HG02759 (cell line): ENCODE results near the gene RANBP17.
"Not testable (repeated sequence)": the region's sequence is repeated elsewhere in the genome, so short reads cannot be mapped to it uniquely, and the experiment has no call there.

Experiments used
- ATAC-seq: cut with Tn5 transposase; IDR thresholded peaks from one replicate; pipeline ENCODE4 v1.9.1; 2021; ENCODE audit warnings: mild to moderate bottlenecking, moderate library complexity; ENCODE audit not compliant: unreplicated experiment

RANBP17 gene

GRCh38 chr5:171283753-171284152 is 421.9 kb downstream of the RANBP17 start:
- no peak for ATAC-seq

GRCh38 chr5:171285465-171285864 is 423.6 kb downstream of the RANBP17 start:
- ATAC-seq = no peak

GRCh38 chr5:171288066-171288465 is 426.2 kb downstream of the RANBP17 start:
- no peak for ATAC-seq

GRCh38 chr5:171291371-171291770 is 429.6 kb downstream of the RANBP17 start:
- no peak for ATAC-seq

GRCh38 chr5:171295299-171295698 is 433.5 kb downstream of the RANBP17 start:
- no peak for ATAC-seq

- no peak for ATAC-seq
Measured at GRCh38 chr5:171295801-171296200, 434.0 kb downstream of the RANBP17 start.

- not testable (repeated sequence) for ATAC-seq
Measured at GRCh38 chr5:171297941-171298340, 436.1 kb downstream of the RANBP17 start.

GRCh38 chr5:171299228-171299627 is 437.4 kb downstream of the RANBP17 start:
- ATAC-seq = no peak

- ATAC-seq = no peak
Measured at GRCh38 chr5:171299851-171300250, 438.0 kb downstream of the RANBP17 start.

GRCh38 chr5:171300358-171300757 is 438.5 kb downstream of the RANBP17 start:
- ATAC-seq = no peak

GRCh38 chr5:171306166-171306565 is 444.3 kb downstream of the RANBP17 start:
- no peak for ATAC-seq

- ATAC-seq = no peak
Measured at GRCh38 chr5:171306781-171307591, 445.2 kb downstream of the RANBP17 start.

GRCh38 chr5:171307789-171308452 is 446.1 kb downstream of the RANBP17 start:
- no peak for ATAC-seq

- no peak for ATAC-seq
Measured at GRCh38 chr5:171308453-171309275, 446.8 kb downstream of the RANBP17 start, which contains the start of gene TLX3. TLX3 (plus strand) TSS chr5:171309248; CDS start chr5:171309366, 118 bp downstream.

GRCh38 chr5:171309276-171310211 is 447.7 kb downstream of the RANBP17 start:
- no peak for ATAC-seq

- ATAC-seq = no peak
Measured at GRCh38 chr5:171310212-171310818, 448.5 kb downstream of the RANBP17 start.

GRCh38 chr5:171310819-171311321 is 449.1 kb downstream of the RANBP17 start:
- no peak for ATAC-seq

- no peak for ATAC-seq
Measured at GRCh38 chr5:171311322-171312077, 449.7 kb downstream of the RANBP17 start.
